HPDE6-E6E7 (cell line): ENCODE measurements around the gene PASK.

ENCODE experiments used
- DNase-seq: peaks from one replicate; pipeline ENCODE4 v3.0.0; 2011; ENCODE audit warnings: missing footprints; ENCODE audit errors: extremely low spot score

Gene PASK

DNA sequence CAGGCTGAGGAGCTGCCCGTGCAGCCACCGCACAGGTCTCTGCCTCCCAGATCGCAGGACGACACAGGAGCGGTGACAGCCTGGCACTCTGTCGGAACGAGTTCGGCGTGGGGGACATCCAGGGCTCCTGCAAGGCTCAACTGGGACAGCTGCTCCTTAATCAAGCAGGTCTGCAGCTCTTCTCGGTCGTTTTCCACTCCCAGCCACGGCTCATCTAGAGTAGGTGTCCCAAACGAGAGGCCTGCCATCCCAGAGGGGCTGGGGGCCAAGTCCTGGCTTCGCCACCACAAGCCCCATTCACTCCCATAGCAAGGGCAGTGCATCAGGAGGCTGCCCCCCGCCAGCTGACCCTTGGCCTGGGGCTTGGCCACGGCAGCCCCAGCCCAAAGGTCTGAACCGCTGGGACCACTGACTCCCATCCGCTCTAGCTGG, 22.5 kb downstream of the PASK start:
- no peak for DNase-seq

DNA sequence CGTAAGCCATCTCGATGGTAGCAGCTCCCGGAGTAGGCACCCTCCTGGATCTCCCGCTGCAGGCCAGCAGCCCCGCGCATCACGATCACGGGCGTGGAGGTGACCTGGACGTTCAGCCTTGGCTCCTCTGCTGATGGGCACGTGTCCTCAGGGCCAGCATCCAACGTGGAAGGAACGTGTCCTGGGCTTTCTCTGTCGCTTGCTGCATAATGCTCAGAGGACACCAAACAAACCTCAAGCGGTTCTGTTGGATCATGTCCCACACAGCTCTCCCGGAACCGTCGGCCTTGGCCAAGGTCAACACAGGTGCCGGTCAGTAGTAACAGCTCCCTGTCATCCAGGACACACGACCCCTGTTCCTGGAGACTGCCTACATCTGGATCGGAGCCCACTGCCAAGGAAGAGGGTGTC, 23.1 kb downstream of the PASK start:
- DNase-seq, result no peak

DNA sequence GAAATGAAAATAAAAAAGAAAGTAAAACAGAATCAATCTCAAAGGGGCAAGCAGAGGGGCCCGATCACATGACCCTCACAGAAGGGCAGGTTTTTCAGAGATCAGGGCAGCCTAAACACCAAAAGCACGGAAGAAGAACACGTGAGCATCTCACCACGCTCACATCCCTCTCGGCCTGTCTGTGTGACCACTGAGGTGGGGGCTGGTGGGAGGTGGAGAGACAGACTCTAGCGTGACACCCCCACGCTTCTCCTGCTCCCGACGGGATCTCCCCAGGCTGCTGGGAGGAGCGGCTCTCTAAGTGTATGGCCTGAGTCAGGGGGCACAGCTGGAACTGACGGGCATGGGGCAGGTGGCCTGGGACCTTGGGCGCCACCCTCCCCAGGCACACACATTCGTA, 23.6 kb downstream of the PASK start:
- no peak for DNase-seq

DNA sequence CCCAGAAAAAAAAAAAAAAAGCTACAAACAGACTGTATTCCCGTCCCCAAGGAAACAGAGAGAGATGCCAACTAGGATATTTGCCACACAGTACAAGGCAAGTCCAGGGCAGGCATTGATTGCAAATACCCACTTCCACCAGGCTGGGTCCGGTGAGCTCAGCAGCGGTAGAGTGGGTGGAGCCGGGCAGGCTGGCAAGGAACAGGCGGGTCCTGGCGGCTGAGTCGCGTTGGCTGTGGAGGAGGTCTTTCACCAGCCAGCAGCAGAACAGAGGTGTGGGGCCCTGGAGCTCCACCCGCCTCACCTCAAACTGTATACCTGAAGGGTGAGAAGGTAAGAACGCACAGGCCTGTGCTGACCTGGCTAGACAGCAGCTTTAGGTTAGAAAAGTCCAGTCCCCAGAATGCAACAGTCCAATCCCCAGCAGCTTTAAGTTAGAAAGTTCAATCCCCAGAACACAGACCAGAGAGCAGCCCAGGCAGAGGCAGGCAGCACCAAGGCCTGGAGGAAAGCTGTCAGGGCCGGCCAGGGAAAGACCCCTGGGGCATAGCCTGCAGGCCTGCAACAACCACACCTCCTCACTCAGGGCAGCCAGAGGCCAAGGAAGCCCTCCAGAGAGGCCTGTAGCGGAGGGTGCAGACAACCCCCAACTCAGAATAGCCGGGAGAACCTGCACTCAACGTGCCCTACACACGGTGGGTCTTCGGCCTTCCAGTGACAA, 25.3 kb downstream of the PASK start:
- peak; percentile 52 for DNase-seq

DNA sequence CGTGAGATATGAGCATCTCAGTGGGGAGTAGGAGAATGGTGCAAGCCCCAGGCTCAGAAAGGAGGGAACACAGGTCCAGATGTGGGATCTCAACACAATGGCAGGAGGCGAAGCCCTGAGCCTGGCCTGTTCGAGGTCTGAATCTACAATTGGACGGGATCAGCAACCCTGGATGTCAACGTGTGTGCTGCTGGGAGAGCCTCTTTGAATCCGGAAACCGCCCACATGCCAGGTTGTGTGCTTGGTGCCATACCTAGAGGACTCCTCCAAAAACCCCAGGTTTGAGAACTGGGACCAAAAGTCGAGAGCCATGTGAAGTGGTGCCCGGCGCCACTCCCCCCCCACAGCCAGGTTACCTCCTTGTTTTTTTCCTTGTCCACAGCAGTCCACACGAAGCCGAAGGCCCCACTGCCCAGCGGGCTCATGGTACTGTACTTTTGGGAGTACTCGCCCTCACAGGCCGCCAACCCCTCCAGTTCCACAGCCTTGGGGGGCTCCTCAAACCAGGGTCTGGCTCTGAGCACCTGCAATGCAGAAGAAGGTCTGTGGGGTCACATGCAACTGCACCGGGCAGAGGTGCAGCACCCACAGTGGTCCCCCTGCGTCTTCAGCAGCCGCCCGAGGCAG, 26.8 kb downstream of the PASK start:
- no peak for DNase-seq

DNA sequence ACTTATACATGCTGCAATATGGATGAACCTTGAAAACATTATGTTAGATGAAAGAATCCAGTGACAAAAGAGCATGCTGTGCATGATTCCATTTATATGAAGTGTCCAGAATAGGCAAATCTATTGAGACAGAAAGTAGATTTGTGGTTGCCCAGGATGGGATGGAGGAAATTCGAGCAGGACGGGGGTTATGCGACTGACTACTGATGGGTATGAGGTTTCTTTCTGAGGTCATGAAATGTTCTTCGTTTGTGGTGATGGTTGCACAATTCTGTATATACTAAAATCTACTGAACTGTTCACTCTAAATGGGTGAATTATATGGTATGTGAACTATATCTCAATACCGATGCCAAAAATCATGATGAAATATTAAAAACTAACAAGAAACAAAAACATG, 28.3 kb downstream of the PASK start:
- DNase-seq, result no peak

DNA sequence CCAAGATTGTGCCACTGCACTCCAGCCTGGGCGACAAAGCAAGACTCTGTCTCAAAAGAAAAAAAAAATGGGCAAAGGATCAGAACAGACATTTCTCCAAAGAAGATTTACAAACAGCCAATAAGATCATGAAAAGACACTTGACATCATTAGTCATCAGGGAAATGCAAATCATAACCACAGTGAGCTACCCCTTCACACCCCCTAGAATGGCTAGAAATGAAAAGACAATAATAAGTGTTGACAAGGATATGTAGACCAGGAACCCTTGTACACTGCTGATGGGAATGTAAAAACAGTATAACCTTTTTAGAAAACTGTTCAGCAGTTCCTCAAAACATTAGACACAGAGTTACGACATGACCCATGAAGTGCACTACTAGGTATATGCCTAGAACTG, 28.8 kb downstream of the PASK start:
- DNase-seq, result no peak

DNA sequence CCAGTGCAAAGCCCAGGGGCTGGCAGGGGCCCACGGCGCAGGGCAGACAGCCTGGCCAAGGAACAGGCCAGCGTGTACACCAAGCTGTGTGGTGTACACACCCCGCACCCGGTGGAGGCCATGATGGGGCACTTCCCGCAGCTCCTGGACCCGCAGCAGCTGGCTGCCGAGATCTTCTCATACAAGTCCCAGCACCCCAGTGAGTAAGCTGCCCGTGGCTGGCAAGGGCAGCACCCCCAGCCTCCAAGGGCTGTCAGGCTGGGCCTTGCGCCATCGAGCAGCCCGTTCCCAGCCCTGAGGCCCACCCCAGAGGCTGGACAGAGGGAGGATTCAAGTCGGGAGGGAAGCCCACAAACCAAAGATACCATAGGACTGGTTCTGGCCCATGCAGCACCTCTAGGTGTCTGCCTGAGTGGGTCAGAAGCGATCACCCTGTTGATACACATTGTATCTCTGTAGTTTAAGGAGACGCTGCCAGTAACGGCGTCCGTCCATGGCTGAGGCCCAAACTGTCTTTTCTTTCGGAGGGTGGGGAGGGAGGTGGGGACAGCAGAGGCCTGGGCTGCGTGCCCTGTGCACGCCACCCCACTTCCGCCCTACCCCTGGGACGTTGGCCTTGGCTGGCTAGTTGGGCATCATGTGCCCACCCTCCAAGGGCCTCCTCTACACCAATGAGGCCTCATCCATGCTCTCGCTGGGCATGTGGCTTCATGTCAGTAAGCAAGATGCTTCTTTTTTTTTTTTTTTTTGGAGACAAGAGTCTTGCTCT, 30.4 kb downstream of the PASK start:
- DNase-seq, result no peak

DNA sequence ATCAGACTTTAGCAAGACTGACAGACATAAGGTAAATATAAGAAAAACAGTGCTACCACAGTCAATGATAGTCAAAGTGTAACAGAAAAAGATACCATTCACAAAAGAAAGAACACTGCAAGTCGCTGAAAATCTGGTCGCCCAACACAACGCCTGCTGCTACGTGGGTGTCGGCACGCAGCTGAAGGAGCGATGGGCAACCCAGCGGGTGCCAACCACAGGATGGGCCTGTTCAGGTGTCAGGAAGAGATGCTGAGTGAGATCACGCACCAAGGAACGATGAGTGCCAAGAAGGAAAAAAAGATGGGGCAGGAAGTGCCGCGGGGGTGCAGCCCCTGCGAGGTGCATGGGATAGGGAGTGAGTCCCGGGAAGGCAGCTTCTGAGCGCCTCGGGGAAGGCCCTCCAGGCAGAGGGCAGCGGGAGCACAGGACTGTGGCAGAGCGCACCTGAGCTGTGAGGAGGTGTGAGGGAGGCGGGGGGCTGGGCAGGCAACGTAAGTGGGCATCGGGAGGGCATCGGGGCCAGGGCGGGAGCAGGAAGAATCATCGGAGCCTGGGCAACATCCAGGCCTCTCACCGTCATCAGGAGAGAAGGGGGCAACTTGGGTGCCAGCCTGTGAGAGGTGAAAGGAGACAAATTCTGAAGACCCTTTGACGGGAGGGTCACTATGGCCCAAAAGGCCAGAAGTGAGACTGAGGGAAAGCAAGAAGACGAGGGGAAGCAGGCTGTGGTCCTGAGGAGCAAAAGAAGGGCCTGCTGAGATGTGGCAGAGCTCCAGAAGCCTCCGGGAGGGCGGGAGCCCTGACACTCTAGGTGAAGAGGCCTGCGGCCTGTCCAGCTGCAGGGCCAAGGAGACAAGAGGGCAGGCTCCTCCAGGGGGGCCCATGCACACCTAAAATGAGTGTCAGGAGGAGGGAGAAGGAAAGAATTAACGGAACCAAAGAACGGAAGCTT, 32.4 kb downstream of the PASK start:
- no peak for DNase-seq

DNA sequence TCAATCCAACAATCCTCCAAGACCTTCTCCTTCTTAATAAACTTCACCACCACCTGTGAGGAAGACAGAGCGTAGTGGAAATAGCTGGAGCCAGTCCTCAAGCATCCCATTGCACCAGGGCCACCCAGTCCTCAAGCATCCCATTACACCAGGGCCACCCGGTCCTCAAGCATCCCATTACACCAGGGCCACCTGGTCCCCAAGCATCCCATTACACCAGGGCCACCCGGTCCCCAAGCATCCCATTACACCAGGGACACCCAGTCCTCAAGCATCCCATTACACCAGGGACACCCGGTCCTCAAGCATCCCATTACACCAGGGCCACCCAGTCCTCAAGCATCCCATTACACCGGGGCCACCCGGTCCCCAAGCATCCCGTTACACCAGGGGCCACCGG, 33.9 kb downstream of the PASK start:
- no peak for DNase-seq

DNA sequence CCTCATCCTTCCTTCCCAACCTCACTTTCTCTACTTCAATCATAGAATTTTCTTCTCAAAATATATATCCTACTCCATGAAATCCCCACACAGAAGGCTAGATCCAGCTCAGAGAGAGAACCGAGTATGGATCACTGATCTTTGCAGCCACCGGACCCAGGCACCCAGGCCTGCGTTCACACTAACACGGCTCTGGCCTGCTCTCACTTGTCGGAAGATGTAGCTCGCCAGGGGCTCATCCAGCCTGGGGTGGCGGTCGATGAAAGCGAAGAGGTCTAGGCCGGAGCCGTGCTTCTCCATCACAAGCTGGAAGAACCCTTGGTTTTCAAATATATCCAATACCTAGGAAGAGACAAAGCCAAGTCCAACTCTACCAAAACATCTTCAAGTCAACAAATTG, 34.4 kb downstream of the PASK start:
- DNase-seq, result no peak

DNA sequence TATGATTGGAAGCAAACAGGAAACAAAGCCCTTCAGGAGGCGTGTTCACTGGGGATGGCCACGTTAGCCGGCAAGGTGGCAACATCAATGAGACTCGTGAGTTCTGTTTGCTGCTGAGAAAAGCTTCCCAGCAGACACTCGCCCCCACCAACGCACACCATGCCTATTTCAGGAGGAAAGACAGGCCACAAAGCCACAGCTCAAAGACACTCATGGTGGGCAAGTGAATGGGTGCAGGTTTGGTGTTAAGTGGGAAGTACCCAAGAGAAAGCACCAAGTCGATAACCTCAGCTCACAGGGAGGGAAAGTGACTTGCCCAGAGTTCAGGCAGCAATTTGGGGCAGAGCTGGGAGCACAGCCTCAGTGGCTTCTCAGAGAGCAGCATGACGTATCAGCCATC, 36.7 kb downstream of the PASK start:
- DNase-seq, result no peak

DNA sequence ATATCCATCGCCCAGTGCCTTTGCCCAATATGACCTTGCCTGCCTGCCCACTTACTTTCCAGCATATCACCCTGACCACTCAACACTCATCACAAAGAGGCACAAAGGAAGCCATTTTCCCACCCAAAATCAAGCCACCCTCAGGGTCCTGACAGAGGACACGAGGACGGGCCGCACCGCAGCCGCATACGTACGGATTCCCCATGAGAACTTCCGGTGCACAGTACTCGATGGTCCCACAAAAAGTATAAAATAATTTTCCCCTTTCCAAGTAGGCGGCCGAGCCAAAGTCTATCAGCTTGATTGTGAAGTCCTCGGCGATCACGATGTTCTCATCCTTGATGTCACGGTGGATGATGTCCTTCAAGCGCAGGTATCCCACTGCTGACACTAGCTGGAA, 37.2 kb downstream of the PASK start:
- DNase-seq, result no peak

DNA sequence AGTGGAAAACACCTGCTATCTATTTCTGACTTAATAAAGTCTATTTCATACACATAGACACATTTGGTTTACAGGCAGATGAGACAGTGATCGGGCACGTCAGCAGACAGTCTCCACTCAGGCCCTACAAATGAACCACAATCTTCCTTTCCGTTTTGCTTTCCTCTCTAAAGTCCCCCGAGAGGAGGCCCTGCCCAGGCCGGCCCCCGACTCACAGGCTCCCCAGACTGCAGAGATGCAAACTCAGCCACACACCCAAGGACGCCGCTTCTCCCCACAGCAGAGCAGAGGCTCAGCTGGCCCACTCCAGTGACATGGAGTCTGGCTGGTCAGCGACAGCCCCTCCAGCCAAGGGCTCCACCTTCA, 37.8 kb downstream of the PASK start:
- no peak for DNase-seq

DNA sequence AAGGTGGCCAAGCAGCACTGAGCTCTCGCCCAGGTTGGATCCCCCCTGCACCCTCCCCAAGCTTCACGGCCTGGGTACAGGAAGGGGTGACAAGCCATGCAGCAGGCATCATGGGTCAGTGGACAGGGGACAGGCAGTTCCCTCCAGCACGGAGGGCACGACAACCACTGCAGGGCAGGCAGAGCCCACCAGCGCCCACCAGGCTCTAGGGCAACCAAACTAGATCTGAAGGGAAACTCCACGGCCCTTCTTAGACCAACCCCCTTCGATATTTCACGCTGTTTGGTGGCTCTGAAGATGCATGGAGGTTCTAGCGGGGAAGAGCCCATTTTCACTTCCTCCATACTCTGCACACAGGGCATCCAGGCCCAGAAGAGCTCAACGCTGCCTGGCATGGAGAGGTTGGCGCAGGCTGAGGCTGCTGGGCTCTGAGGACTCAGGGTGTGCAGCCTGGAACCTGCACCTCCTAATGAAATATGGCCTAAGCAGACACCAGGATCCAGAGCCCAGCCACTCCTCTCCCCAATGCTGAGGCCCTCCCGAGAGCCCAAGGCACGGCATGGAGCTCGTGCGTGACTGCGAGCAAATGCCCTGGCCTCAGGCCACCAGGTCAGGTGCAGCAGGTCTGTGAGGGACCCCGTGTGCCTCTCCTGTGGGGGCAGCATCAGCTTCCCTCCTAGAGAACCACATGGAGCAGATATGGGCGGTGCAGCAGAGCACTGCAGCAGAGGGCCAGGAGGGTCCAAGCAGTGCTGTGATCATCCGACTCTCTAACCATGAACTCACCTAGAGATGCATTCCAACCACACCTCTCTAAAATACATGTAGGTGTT, 38.4 kb downstream of the PASK start:
- no peak for DNase-seq

DNA sequence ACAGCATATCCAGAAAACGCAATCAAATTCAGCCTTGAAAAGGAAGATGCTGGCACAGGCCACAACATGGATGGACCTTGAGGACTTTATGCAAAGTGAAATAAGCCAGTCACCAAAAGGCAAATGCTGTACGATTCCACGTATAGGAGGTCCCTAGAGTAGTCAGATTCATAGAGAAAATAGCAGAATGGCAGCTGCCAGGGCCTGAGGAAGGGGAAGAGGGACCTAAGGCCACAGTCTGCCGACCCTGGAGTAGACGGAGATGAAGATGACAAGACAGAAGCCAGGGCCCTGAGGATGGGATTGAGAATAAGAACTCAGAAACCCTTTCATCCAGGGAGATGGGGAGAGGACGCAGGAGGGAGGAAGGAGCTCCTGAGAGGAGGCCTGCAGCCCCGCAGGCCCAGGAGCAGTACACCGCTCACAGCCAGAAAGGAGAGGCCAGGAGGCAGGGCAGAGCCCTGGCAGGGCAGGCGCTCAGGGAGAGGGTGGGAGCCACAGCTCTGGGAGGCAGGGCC, 39.1 kb downstream of the PASK start:
- no peak for DNase-seq

DNA sequence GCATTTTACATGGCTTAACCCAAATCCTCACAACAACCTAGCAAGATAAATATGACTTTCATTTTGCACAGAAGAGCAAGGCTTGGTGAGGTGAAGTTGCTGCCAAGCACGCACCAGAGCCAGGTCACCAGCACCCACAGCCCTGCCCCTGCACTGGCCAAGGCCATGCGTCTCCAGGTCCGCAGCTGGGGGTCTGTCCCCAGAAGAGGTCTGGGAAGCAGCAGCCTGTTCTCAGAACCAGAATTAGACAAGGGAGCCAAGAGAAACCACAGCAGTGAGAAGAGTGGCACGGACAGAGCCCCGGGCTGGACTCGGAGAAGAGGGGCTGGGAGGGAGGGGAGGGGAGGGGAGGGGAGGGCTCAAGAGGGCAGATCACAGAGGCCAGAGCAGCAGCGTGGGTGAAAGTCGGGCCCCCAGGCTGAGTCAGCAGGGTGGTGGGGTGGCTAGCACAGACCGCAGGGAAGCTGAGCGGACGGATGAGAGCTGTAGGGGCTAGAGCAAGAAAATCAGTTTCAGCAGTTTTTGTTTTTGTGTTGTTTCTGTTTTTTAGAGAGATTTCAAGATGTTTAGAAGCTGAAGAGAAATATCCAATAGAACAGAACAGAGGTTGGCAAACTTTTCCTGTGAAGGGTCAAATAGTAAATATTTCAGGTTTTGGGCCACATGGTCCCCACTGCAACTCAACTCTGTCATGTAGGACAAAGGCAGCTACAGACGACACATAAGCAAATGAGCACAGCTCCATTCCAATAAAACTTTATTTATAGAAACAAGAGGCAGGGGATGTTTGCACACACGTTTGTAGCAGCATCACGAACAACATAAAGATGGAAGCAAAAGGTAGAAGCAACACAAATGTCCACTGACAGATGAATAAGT, 39.8 kb downstream of the PASK start:
- no peak for DNase-seq

DNA sequence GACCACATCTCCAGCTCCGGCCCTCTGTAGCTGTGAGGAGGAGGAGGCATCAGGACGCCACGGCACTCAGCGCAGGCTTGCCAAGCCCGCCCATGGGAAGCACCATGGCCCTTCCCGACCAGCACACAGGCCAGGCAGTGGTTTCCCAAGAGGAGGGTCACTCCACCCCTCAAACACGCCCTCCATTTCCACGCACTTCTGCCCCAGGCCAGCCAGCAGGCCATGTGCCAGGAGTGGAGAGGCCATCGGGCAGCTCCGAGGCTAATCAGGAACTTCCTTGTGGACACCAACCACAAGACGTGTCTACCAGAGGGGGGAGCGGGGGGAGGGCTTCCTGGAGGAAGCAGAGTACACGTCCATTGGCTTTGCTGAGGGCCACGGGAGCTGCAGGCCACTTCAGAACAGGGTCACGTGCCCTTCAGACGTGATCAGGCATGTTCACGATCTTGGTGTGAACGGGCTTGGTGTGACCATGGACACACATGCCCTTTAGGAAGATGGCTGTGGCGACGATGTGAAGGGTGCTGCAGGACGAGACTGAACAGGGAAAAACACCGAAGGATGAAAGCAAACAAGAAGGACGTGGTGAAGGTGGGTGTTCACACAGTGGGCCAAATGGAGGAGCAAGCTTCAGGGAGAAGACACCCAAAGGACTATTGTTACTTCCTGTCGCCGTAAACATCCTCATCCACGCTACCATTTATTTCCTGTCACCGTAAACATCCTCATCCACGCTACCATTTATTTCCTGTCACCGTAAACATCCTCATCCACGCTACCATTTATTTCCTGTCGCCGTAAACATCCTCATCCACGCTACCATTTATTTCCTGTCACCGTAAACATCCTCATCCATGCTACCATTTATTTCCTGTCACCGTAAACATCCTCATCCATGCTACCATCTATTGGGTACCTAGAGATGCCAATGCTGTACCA, 40.7 kb downstream of the PASK start:
- no peak for DNase-seq
